NCI-H1105 treated with DMSO at 0.1 percent for 48 hours (cell line): ENCODE results near the gene BCOR.
A peak's percentile ranks its signal among the peaks of the same experiment; 100 is the strongest.

Experiments used
- DNase-seq: peaks from one replicate; lab custom pipeline; 2025; lab: John Stamatoyannopoulos, UW

Gene BCOR

DNA sequence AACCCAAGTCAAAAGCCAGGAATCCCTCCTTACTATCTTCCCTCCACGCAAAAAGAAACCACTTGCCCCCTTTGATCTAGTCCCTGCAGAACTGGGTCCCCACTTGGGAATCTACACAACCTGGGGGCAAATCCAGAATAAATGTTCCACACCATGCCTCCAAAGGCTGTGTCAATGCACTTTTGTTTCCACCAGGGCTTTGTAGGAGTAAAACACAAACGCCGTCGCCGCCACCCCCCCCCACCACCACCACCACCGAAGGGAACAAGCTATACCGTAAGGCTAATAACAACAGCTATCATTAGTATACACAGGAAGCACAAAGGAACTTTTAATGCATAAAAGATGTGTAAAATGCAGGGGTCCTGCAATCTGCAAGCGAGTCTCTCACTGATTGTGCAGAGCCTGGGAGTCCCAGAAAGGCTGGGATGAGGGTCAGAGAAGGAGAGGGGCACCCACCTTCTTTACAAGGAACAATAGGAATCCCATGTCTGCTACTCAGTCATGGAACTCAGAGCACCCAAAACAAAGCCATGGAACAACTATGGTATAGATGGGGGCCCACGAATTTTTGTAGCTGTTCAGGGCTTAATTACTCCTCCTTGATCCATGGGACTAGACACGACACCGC is 13.2 kb downstream of the BCOR start:
- no peak for DNase-seq

GRCh38 chrX:40083979-40084359 is 13.8 kb downstream of the BCOR start:
- DNase-seq, result no peak

- DNase-seq, result no peak
These were observed 14.4 kb downstream of the BCOR start for GRCh38 chrX:40083120-40083978.

DNA sequence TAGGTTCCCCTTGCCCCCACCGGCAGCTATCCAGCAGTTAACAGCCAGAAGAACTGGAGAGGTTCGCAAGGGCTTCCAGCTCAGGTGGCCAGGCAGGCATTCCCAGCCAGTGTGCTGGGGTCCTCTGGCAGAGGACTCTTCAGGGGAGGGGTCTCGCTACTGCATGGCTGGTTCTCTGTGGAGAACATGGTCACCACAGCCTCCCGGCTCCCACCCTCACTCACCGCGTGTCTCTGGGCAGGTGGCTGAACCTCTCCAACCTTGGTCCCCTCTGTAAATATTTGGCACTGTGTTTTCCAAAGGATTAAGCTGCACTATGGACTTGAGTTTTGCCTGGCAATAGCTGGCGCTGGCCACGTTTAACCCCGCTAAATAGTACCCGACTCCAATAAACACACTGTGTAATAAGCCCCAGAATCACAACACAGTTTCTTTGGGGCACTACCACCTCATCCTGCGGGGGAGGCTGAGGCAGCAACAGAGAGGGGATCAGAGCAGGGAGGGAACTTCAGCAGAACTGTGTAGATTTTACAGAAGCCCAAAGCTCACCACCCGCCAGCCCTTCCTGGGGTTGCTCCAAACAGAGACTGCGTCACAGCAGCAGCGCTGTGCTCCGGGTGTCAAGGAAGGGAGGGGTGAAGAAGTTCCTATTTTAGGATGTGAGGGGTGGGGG is 15.2 kb downstream of the BCOR start:
- DNase-seq, result no peak

GRCh38 chrX:40081679-40082068 is 16.1 kb downstream of the BCOR start:
- DNase-seq, result no peak

- DNase-seq, result no peak
These were observed 16.7 kb downstream of the BCOR start for GRCh38 chrX:40080894-40081678.

GRCh38 chrX:40079572-40079971 is 18.2 kb downstream of the BCOR start:
- DNase-seq, result no peak

- no peak for DNase-seq
These were observed 19.1 kb downstream of the BCOR start for GRCh38 chrX:40078489-40079227.

GRCh38 chrX:40077906-40078305 is 19.9 kb downstream of the BCOR start:
- no peak for DNase-seq

- DNase-seq, result no peak
These were observed 20.8 kb downstream of the BCOR start for GRCh38 chrX:40076750-40077575.

DNA sequence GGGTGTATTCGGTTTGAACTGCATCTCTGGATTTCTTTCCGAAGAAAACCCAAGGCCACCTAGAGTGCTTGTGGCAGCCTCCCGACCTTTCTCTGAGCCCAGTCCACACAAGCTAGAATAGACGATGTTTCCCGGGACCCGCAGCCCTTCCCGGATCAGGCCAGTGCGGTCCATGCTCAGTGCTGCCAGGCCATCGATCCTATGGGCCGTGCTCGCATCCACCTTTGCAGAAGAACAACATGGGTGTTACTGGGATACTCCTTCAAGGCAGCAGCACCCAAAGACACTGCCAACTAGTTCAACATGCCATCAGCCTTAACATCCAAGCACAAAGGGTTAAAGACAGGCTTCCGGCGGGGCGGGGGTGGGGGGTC is 22.8 kb downstream of the BCOR start:
- no peak for DNase-seq

- no peak for DNase-seq
These were observed 23.4 kb downstream of the BCOR start for GRCh38 chrX:40074080-40074958.

GRCh38 chrX:40073439-40074054 is 24.2 kb downstream of the BCOR start:
- DNase-seq, result no peak

DNA sequence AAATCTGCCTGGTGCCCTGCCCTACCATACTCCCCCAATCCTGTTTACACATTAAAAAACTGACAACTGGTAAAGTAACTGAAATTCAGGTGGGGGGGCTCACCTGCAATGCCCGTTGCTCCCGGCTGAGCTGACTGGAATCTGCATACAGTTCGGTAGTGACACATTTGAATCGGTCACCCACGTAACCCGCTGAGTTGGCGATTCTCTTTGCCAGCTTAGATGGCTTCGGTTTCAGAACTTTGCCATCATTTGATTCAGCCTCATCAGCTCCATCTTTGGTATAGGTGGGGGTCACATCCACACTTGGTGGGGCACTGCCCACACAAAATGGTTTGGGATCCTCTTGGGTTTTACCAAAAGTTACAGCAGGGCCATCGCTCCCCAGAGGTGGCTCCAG is 25.5 kb downstream of the BCOR start:
- DNase-seq, result no peak

- peak; percentile 6 for DNase-seq
These were observed 29.7 kb downstream of the BCOR start for GRCh38 chrX:40068048-40068447.

- no peak for DNase-seq
These were observed 31.1 kb downstream of the BCOR start for GRCh38 chrX:40066700-40067099.

DNA sequence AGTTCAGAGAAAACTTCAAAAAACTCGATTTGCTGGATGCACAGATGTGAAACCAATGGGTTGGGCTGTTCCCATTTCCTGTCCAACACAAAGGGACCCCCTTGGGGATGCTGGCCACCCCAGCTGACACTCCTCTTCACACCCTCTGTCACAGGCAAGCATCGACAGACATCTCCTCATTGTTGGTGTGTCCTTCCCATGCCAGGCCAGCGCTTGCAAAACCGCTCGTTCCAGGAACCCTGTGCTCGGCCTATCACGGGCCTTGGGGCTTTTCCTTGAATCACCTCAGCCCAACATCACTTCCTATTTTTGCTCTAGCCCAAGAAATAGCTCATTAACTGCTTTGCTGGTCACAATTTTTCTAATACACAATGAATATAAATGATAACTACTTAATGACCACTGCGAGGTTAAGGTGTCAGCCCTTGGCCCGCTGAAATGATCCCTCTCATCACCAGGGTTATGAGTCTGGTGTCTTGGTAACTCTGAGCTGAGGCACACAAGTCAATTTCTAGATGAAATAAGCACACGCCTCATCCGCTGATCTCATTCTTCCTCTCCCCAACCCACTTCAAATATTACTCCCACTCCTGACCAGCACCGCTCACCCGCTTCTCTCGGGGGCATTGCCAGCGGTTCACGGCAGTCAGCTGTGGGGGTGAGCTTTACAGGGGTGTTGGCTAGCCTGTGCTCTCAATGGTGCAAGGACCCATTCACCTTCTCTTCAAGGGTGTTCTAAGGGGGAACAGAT is 32.3 kb downstream of the BCOR start:
- DNase-seq, result no peak

GRCh38 chrX:40064055-40064597 is 33.6 kb downstream of the BCOR start:
- no peak for DNase-seq
